ENCODE results near the gene AKAP6. TPM values are rescaled to one million over a fixed set of nuclear protein-coding genes. Genes with fewer than 3 reads are reported as not detected.

The AKAP6 gene
- total RNA-seq, 2 experiments from 2014 or later: 1.1 to 1.4 TPM

- CTCF ChIA-PET: no interaction called here
- POLR2A ChIA-PET: no interaction called here
- no peak for DNase-seq
Observed at GRCh38 chr14:32413967-32414640, 85.0 kb downstream of the AKAP6 start.

GRCh38 chr14:32414808-32415255 lies 85.7 kb downstream of the AKAP6 start:
- Mint-ChIP-seq H3K4me1 (no peaks in the 10 kb centered on the region), H3K36me3 (ENCODE audit: low read depth) (no peaks in the 10 kb centered on the region), H3K9me3 (no peaks in the 10 kb centered on the region), H3K27me3 (peaks cover 2% of the 10 kb centered on the region), H3K27ac (no peak overlapping the region), H3K4me3 (no peak overlapping the region)
- POLR2A ChIA-PET: no interaction called here
- DNase-seq: no peak
- CTCF ChIA-PET: no interaction called here

More at GRCh38 chr14:32413967-32414640, 85.0 kb downstream of the AKAP6 start:
- H3K27me3 Mint-ChIP-seq: peaks cover 2% of the 10 kb centered on the region
- H3K4me1 Mint-ChIP-seq: no peaks in the 10 kb centered on the region
- no peaks in the 10 kb centered on the region for H3K9me3 Mint-ChIP-seq
- H3K36me3 Mint-ChIP-seq (ENCODE audit: low read depth): no peaks in the 10 kb centered on the region
- H3K27ac Mint-ChIP-seq: no peak overlapping the region
- H3K4me3 Mint-ChIP-seq: no peak overlapping the region

- Mint-ChIP-seq H3K4me1 (no peaks in the 10 kb centered on the region), H3K27me3 (peaks cover 2% of the 10 kb centered on the region), H3K9me3 (peaks cover 4% of the 10 kb centered on the region), H3K27ac (no peak overlapping the region), H3K36me3 (ENCODE audit: low read depth) (no peaks in the 10 kb centered on the region), H3K4me3 (no peak overlapping the region)
- ChIA-PET POLR2A (no interaction called here), CTCF (no interaction called here)
- DNase-seq: no peak
Observed at GRCh38 chr14:32417956-32418552, 89.0 kb downstream of the AKAP6 start.

GRCh38 chr14:32419429-32419828 lies 90.3 kb downstream of the AKAP6 start:
- H3K27me3 Mint-ChIP-seq: peaks cover 2% of the 10 kb centered on the region
- H3K36me3 Mint-ChIP-seq (ENCODE audit: low read depth): no peaks in the 10 kb centered on the region
- H3K4me3 Mint-ChIP-seq: no peak overlapping the region
- no peak for DNase-seq
- H3K27ac Mint-ChIP-seq: no peak overlapping the region
- ChIA-PET POLR2A (no interaction called here), CTCF (no interaction called here)
- no peaks in the 10 kb centered on the region for H3K4me1 Mint-ChIP-seq
- H3K9me3 Mint-ChIP-seq: peaks cover 4% of the 10 kb centered on the region

- Mint-ChIP-seq H3K4me3 (no peak overlapping the region), H3K27ac (no peak overlapping the region), H3K36me3 (ENCODE audit: low read depth) (no peaks in the 10 kb centered on the region), H3K4me1 (no peaks in the 10 kb centered on the region), H3K27me3 (peaks cover 2% of the 10 kb centered on the region), H3K9me3 (peaks cover 4% of the 10 kb centered on the region)
- POLR2A ChIA-PET: no interaction called here
- CTCF ChIA-PET: no interaction called here
- DNase-seq: no peak
Observed at GRCh38 chr14:32421781-32422180, 92.7 kb downstream of the AKAP6 start.

- Mint-ChIP-seq H3K4me3 (no peak overlapping the region), H3K36me3 (ENCODE audit: low read depth) (no peaks in the 10 kb centered on the region), H3K27me3 (peaks cover 2% of the 10 kb centered on the region), H3K27ac (no peak overlapping the region), H3K4me1 (no peaks in the 10 kb centered on the region), H3K9me3 (peaks cover 4% of the 10 kb centered on the region)
- ChIA-PET CTCF (no interaction called here), POLR2A (no interaction called here)
- no peak for DNase-seq
Observed at GRCh38 chr14:32422440-32422839, 93.3 kb downstream of the AKAP6 start.

- no peaks in the 10 kb centered on the region for H3K27me3 Mint-ChIP-seq
- peaks cover 3% of the 10 kb centered on the region for H3K4me1 Mint-ChIP-seq
- CTCF ChIA-PET: no interaction called here
- H3K4me3 Mint-ChIP-seq: no peak overlapping the region
- peaks cover 4% of the 10 kb centered on the region for H3K9me3 Mint-ChIP-seq
- no peak for DNase-seq
- H3K36me3 Mint-ChIP-seq (ENCODE audit: low read depth): no peaks in the 10 kb centered on the region
- POLR2A ChIA-PET: no interaction called here
- no peak overlapping the region for H3K27ac Mint-ChIP-seq
Observed at GRCh38 chr14:32426028-32426427, 96.9 kb downstream of the AKAP6 start.

- H3K36me3 Mint-ChIP-seq (ENCODE audit: low read depth): no peaks in the 10 kb centered on the region
- peaks cover 4% of the 10 kb centered on the region for H3K9me3 Mint-ChIP-seq
- H3K27ac Mint-ChIP-seq: no peak overlapping the region
- H3K27me3 Mint-ChIP-seq: no peaks in the 10 kb centered on the region
- ChIA-PET POLR2A (no interaction called here), CTCF (no interaction called here)
- no peak overlapping the region for H3K4me3 Mint-ChIP-seq
- H3K4me1 Mint-ChIP-seq: peaks cover 7% of the 10 kb centered on the region
- DNase-seq: no peak
Observed at GRCh38 chr14:32426586-32427388, 97.7 kb downstream of the AKAP6 start.

GRCh38 chr14:32427726-32428528 lies 98.8 kb downstream of the AKAP6 start:
- Mint-ChIP-seq H3K36me3 (ENCODE audit: low read depth) (no peaks in the 10 kb centered on the region), H3K4me1 (peaks cover 7% of the 10 kb centered on the region), H3K9me3 (peaks cover under 1% of the 10 kb centered on the region), H3K27ac (no peak overlapping the region), H3K4me3 (no peak overlapping the region), H3K27me3 (no peaks in the 10 kb centered on the region)
- no peak for DNase-seq
- ChIA-PET POLR2A (no interaction called here), CTCF (no interaction called here)

GRCh38 chr14:32428875-32429274 lies 99.8 kb downstream of the AKAP6 start:
- CTCF ChIA-PET: no interaction called here
- H3K4me1 Mint-ChIP-seq: peaks cover 7% of the 10 kb centered on the region

GRCh38 chr14:32430326-32430725 lies 101.2 kb downstream of the AKAP6 start:
- Mint-ChIP-seq H3K4me1 (peaks cover 12% of the 10 kb centered on the region), H3K27ac (no peak overlapping the region), H3K9me3 (no peaks in the 10 kb centered on the region), H3K4me3 (no peak overlapping the region), H3K27me3 (no peaks in the 10 kb centered on the region), H3K36me3 (ENCODE audit: low read depth) (no peaks in the 10 kb centered on the region)
- DNase-seq: peak; percentile 23
- POLR2A ChIA-PET: no interaction called here
- CTCF ChIA-PET: no interaction called here

More at GRCh38 chr14:32428875-32429274, 99.8 kb downstream of the AKAP6 start:
- POLR2A ChIA-PET: no interaction called here
- Mint-ChIP-seq H3K27me3 (no peaks in the 10 kb centered on the region), H3K27ac (no peak overlapping the region), H3K4me3 (no peak overlapping the region), H3K9me3 (no peaks in the 10 kb centered on the region), H3K36me3 (ENCODE audit: low read depth) (no peaks in the 10 kb centered on the region)
- no peak for DNase-seq

GRCh38 chr14:32432813-32433538 lies 103.9 kb downstream of the AKAP6 start:
- ChIA-PET CTCF (no interaction called here), POLR2A (no interaction called here)
- no peaks in the 10 kb centered on the region for H3K9me3 Mint-ChIP-seq
- no peak for DNase-seq
- H3K27ac Mint-ChIP-seq: no peak overlapping the region
- no peak overlapping the region for H3K4me3 Mint-ChIP-seq
- peaks cover 12% of the 10 kb centered on the region for H3K4me1 Mint-ChIP-seq
- no peaks in the 10 kb centered on the region for H3K27me3 Mint-ChIP-seq
- H3K36me3 Mint-ChIP-seq (ENCODE audit: low read depth): no peaks in the 10 kb centered on the region

GRCh38 chr14:32434180-32434579 lies 105.1 kb downstream of the AKAP6 start:
- no peaks in the 10 kb centered on the region for H3K9me3 Mint-ChIP-seq
- peaks cover 22% of the 10 kb centered on the region for H3K4me1 Mint-ChIP-seq
- DNase-seq: no peak
- POLR2A ChIA-PET: no interaction called here
- CTCF ChIA-PET: no interaction called here
- H3K27ac Mint-ChIP-seq: no peak overlapping the region
- H3K27me3 Mint-ChIP-seq: no peaks in the 10 kb centered on the region
- no peaks in the 10 kb centered on the region for H3K36me3 Mint-ChIP-seq (ENCODE audit: low read depth)
- no peak overlapping the region for H3K4me3 Mint-ChIP-seq
